Measurements from ENCODE around the gene PLXDC1.

GRCh38 chr17:39161962-39162361, 10.5 kb upstream of the PLXDC1 start:
- TF ChIP-seq POLR2A (IDR thresholded peaks at IDR 0.05), result no peak
- no peak for TF ChIP-seq CTCF (IDR thresholded peaks at IDR 0.05)
- no peak for TF ChIP-seq POLR2AphosphoS5 (IDR thresholded peaks at IDR 0.05)
- TF ChIP-seq EP300 (IDR thresholded peaks at IDR 0.05), result no peak
